Measurements from ENCODE around the gene MEIS2. TPM values are rescaled to one million over a fixed set of nuclear protein-coding genes. Genes with fewer than 3 reads are reported as not detected.

MEIS2 gene
- total RNA-seq, 2 experiments from 2014 or later, result not detected

DNA sequence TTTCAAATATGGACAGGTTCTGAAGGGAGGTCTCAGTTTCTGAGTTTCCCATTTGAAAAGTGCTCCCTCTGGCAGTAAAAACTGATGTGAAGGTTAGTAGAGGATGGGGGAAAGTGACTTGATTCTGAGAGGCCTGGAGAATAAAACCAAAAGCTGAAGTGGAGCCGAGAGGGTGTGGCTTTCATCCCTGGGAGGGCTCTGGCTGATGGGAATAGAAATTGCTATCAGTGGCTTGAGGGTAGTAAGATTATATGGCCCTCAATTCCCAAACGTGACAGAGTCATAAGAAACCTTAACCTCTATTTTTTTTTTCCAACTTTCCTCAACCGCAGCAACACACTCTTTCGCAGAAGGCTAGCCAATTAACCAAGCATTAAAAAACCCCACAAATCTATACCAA lies 185.9 kb downstream of the MEIS2 start:
- ChIA-PET CTCF (no interaction called here), POLR2A (no interaction called here)

DNA sequence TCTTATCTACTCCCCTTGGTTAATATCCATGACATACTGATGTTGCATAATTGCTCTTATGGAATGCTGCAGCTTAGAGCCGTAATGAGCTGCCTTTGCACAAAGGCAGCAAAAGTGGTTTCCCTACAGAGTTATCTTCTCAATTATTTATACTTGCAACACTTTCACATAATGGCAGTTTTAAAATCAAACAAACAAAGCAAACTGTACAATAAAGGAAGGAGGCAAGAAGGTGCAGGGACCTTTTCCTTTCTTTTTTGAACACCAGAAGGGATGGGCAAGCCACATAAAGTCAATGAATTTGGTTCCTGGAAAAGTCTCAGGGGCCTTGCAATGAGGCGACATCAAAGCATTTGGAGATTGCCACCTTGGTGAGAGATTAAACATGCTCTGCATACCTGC lies 188.0 kb downstream of the MEIS2 start:
- CTCF ChIA-PET, result no interaction called here

DNA sequence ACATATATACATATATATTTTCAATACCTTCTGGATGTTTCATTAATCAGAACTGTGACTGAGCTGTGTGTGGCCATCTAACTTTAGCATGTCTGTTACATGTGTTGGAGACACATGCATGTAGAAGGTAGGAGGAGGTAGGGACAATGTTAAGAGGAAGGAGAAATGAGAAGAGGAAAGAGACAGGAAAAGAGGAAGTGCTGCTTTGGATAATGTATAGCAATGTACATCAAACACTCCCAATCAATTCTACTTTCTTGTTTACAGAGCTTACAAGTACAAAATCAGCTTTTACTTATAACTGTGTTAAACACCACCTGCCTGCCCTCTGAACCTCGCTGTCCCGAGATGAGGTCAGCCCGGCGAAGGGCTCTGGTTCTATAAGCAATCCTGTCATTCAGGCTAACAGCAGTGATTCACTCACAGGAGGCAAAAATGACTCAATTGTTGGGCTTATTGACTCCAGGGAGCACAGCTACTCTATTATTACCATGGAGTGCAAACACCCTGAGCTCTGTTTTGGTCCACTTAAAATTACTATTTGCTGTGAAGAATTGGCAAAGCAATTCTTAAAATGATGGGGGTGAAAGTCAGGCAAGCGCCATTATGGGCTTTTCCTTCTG lies 188.9 kb downstream of the MEIS2 start:
- CTCF ChIA-PET, result no interaction called here
- POLR2A ChIA-PET, result no interaction called here

More for the DNA sequence above, 188.0 kb downstream of the MEIS2 start:
- POLR2A ChIA-PET, result no interaction called here

DNA sequence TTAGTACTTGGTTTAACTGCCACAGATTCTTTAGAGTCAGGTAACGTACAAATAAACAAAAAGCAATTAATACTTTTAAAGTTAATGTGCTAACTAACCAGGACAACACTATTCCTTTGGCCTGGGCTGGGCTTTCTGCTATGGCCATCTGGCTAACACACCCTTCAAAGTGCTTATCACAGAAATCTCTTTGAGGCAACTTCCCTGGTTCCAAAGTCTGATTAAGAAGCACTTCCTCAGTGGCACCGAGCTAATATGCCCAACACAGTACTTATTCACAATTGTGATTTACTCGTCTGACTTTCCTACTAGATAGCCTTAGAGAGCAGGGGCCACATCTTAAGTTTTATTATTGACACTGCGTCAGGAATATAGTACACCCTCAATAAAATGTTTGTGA lies 191.4 kb downstream of the MEIS2 start:
- ChIA-PET CTCF (no interaction called here), POLR2A (no interaction called here)

DNA sequence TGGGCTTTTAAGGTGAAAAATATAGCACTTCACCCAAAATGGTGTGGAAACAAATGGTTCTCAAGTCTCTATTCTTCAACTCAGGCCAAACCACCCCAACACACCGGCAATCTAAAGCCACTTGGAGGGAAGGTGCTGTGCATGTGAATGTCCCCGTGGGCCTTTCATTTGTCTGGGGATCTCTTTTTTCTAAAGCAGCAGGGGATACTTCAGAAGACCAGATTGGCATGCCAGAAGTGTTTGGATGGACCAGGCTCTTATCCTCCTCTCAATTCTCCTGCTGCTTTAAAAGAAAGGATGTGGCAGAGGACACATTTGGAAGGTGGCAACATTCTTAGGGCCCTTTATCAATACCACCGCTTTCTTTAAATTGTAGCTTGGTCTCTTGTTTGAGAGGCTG lies 193.1 kb downstream of the MEIS2 start:
- CTCF ChIA-PET, result no interaction called here
- POLR2A ChIA-PET, result no interaction called here

DNA sequence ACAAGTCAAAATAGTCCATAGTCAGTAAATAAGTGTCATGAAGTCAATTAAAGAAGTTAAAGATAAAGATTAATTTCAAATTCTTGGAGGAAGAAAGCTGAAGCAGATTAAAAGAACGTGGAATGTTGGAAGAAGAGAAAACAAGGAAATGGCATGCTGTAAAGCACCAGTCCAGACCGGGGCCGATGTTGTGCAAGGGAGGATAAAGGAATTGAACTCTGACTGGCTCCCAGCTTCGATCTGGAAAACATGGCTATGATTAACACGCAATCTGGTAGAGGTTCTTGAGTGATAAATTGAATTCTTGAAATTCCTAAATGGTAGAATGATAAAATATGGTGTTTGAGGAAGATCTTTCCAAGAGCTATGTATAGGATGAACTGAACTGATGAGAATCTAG lies 194.4 kb downstream of the MEIS2 start:
- ChIA-PET POLR2A (no interaction called here), CTCF (no interaction called here)

DNA sequence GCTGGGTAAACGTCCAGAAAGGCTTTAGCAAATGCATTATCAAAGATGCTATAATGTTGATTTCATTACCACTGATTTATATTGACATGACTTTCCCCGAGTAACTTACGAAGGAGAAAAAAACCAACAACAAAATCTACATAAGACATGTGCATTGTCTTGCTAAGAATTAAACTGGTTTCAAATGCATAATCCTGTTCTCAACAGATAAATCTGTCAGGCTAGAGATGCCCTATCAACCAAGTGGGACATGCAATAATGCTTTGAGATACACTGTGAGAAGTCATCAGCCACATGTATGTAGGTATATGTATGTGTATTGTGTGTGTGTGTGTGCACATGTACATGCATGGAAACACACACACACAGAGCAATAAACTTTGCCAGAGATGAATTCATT lies 195.6 kb downstream of the MEIS2 start:
- CTCF ChIA-PET, result no interaction called here
- POLR2A ChIA-PET, result no interaction called here

DNA sequence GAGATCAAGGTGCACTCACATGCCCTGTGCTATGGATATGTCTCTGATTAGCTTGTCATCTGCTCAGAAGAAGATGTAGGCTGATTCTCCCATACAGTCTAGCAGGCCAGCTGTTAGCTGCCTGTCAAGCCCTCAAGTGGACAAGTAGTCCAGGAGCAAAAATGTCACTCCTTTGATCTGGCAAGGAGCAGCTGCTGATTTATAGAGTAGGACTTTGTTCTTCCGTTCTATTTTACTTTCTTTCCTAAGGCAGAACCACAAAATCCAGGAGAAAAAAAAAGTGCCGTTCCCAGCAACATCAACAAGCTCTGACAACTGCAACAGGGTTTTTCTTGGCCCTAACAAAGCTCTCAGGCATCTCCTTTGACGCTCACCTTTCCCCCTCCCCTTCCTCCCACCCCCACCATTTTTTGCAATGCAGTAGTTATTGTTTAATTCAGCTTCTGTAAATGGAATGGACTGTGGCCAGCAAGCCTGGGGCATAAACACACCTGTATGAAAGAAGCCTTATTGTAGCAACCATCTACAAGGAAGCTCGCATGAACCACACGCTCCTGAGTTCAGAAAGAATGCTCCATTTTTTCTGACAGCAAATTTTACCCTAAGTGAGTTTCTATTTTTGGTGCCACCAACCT lies 196.3 kb downstream of the MEIS2 start:
- ChIA-PET CTCF (no interaction called here), POLR2A (no interaction called here)

DNA sequence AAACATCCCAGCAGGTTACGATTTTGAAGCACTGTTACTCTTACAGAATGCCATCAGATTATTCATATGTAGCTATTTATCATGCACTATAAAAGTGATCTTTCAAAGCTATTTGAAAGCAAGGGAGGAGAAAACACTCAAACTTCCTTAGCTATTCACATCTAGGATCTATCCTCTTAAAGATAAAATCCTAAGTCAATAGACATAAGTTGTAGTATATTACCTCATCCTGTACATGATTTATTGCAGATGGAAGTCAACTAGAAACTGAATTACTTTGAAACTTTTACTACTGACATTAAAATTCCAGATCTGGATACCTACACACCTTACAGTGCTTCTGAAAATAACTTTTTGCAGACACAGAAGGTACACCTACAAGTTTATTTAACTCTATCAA lies 197.2 kb downstream of the MEIS2 start:
- ChIA-PET CTCF (interaction anchor here (1.0 kb wide), 1 partner anchor 19 kb away, joined by 4 read pairs; no protein-coding TSS in a partner anchor), POLR2A (no interaction called here)

DNA sequence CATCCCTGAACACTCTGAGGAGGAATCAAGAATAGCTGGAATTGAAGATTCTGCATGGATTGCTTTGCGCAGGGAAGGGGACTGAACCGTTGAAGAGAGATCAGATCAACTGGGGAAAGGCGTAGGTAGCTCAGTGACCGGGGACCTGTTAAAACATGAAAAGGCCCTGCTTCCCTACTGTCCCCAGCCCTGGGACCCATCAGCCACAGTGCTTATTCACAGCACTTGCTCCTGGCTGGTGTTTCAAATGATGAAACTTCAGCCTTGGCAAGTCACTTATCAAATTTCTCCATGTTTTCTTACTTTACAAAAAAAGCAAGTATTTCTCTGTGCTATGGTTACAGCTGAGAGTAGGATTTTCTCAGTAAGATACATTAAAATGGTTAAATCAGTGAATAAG lies 199.3 kb downstream of the MEIS2 start:
- ChIA-PET CTCF (no interaction called here), POLR2A (no interaction called here)

DNA sequence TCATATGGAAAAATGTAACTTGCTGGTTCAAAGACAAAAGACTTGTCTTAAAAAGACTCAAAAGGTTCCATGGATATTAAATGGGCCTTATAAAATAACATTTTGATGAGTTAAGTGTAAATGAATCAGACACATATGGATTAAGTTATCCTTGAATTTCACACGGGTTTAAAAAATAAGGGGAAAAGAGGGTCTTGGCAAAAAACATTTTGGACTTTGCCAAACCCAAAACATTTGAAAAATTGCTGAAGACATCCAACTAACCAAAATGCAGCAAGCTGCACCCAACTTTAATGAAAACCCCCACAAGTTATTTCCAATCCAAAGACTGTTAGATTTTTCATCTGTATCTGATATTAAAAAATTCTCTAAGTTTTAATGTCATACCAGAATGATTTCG lies 200.7 kb downstream of the MEIS2 start:
- POLR2A ChIA-PET, result no interaction called here
- CTCF ChIA-PET, result no interaction called here

DNA sequence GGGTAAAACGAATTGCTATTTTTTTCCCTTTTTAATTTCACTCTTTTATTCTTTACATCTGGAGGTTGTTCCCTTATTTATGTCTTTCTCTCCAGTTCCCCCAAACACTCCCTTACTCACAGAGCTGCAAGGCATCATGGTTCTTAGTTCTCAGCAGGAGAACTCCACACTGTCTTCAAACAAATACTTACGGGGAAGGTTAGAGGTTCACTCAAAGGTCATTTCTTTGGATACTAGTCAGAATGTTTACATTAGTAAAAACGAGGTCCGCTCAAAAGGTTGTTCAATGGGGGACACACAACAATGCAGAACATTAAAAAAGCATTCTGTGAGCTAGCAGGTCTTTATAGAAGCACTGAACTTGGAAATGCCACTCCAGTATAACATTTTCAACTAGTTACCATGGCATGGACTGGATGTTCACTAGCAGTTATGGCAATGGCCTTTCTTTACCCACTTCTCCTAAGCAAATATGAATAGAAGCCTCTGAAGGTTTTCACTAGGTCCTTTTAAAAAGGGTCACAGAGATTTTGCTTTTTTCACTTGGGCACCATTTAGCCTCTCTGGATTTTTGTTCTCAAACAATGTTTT lies 201.7 kb downstream of the MEIS2 start:
- ChIA-PET CTCF (no interaction called here), POLR2A (no interaction called here)

DNA sequence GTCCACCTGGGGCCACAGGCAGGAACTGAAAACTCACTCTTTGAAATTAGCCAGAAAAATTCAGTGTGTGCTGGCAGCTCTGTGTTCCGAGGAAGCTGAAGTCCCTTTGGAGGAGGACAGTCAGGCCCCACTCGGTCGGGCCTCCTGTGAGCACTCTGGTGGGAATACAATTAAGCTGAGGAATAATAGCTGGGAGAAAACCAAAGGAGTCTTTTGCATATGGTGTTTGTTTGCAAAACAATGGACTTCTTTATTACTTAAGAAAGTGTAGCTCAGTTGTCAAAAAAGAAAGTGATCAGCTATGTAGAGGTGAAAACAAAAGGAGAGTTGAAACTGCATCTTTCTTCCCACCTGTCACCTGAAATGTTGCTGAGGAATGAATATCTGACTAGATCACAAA lies 202.5 kb downstream of the MEIS2 start:
- CTCF ChIA-PET, result no interaction called here
- POLR2A ChIA-PET, result no interaction called here

DNA sequence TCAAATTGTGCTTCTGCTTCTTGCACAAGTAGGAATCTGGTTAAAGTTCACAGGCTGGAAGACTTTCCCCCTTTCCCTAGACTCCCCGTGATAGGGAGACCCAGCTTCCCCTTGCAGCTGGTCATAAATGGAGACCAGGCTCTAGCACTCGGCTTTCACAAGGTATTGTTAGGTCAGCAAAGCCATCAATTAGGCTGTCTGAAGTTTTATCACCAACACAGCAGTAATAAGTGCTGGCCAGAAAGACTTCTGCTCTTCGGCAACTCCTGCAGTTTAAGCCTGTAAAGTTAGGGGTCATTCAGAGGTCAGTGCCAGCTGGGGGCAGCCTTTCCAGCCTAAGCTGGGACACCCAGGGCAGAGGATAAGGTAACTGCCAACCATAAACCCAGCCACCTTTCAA lies 203.4 kb downstream of the MEIS2 start:
- ChIA-PET POLR2A (no interaction called here), CTCF (no interaction called here)

DNA sequence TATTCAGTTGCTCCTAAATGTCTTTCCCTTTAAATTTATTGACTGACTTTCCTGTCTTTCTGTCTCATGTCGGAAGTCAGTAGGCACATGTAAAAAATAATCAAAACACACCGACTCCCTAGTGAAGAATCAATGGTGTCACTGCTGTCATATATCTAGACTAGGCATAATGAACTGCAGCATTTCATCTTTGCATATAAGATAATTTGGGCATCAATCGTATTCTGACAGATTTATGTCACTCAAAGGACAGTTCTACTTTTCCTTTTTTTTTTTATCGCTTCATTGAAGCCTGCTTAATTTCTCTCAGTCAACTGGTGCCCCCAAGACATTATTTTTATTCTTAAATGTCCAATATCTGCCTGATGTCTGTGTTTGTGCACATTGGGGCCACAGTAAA lies 206.3 kb downstream of the MEIS2 start:
- ChIA-PET CTCF (no interaction called here), POLR2A (no interaction called here)

DNA sequence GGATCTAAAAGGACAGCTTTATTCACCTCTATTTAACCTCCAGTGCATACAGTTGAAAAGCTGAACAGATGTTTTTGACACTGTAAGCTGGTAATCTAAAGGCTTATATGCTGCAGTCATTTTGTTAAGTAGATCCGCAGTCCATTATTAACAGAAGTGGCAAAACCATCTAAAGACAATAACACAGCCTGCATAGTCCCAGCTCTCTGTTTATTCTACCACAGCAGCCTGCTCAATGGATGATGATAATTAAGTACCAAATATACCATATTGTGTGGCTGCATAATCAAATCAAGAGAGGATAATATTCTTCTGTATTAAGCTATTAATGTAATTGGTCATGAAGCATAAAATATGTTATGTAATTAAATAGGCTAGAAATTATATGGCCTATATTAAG lies 207.1 kb downstream of the MEIS2 start:
- CTCF ChIA-PET, result interaction anchor here (1.0 kb wide), 1 partner anchor 9 kb away, joined by 3 read pairs; no protein-coding TSS in a partner anchor
- POLR2A ChIA-PET, result no interaction called here

DNA sequence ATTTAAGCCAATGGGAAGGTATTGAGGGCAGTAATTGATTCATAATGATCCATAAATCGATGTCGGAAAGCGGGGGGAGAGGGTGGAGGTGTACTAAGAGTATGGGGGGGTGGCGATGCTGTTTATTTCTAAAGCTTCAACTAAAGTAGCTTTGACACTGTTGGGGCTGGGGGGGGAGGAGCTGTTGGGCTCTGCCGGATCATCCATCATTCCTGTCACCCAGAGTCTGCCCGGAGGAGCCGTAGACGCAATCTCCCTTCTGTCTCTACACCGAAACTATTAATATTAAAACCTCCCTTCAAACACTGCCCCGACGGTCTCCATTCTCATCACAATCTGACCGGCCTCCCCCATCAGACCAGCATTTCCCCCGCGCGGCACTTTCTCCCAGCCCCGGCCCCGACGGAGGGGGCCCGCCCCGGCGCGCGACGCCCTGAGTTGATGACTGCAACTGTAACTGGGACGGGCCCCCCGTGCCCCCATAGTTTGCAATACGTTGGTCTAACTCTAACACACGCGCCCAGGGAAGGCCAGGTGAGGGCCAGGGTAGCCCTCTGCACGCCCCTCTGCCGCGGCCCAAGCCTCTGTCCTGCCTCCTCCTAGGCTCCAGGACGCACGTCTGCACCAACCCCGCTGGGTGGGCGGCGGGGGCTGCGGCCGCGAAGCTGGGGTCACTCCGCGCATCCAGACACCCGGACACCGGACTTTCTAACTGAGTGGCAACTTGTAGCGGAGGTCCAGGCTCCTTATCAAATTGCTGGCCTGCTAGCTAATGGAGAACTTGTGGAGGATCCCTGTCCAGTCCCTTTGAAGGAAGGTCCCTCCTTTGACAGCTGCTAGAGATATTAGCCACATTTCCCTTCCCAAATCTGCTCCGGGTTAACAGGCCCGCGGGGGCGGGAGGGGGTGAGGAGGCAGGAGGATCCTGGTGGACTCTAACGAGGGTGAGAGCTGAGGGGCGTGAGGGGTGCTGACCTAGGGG lies 212.0 kb downstream of the MEIS2 start:
- ChIA-PET POLR2A (no interaction called here), CTCF (no interaction called here)

DNA sequence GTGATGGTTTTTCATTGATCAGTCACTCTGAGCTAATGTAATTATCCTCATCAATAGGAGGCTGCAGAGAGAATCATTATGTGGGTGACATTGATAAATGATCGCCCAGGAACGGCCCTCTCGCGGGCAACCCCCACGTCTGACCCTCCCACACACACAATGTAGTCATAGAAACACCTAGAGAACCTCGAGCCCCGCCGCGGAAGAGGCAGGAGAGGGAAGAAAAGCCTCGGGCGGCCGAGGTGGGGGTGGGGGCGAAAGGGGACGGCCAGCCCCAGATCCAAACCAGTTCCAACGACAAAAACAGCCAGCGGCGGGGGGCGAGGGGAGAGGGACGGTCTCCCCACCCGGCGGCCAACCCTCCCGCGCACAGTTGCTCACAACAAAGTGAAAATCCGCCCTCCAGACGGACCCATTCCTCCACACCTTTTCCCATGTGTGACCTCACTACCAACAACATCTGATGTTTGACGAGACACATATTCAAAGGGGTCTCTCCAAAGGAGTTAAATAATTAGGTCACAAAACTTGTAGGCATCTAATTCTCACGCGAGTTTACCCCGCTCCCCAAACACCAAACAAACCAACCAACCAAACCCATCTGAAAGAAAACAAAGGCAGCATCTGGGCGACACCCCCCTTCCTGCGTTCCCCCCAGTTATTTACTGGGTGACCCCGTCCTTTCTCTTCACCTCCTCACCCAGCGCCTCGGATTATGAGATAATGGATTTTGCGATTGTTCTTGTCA lies 213.0 kb downstream of the MEIS2 start:
- CTCF ChIA-PET, result no interaction called here

DNA sequence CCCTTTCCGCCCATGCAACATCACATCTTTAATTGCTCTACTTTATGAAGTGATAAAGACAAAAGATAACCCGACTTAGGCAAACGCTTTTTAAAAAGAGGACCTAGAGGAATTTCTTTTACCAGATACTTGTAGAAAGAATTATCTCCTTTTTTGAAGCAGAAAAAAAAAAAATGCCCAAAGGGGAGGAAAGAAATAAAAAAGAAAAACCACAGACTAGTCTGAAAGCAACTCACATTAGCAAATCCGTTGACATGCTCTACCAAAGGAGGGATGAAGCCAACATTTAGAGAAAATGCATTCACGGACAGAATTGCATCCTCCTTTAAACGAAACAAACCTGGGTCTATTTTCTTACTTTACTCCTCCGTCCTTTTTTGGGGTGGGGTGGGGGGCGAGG lies 213.6 kb downstream of the MEIS2 start:
- CTCF ChIA-PET, result interaction anchor here (0.6 kb wide), 1 partner anchor 224 kb away, joined by 3 read pairs; no protein-coding TSS in a partner anchor

More for the DNA sequence above, 213.0 kb downstream of the MEIS2 start:
- POLR2A ChIA-PET, result no interaction called here

DNA sequence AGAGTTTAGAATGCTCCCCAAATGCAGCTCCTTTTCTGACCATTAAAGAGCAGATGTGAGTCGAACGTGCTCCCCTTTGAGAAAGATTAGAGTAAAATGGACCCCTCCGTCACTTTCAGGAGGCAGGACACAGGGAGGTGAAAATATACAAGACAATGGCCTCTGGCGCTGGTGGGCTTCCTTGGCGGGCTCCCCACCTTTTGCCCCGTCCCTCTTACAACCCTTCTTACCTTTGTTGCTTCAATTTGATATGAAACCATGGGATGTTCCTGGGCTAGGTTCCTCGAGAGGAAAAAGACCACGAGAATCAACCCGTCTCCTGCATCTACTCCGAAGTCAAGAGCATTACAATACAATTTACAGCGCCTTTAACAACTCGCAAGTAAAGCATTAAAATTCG lies 214.2 kb downstream of the MEIS2 start:
- ChIA-PET CTCF (interaction anchor here (0.6 kb wide), 1 partner anchor 225 kb away, joined by 3 read pairs; no protein-coding TSS in a partner anchor), POLR2A (no interaction called here)

More for the DNA sequence above, 213.6 kb downstream of the MEIS2 start:
- POLR2A ChIA-PET, result no interaction called here

Data from activated CD8-positive, alpha-beta memory T cell treated with anti-CD3 and anti-CD28 coated beads for 36 hours (primary cell).